ENCODE measurements around the gene DNAH12. TPM values are rescaled to one million over a fixed set of nuclear protein-coding genes. Genes with fewer than 3 reads are reported as not detected.

The DNAH12 gene
- polyA plus RNA-seq, 1 of the 3 experiments (the other 2 are of a cell fraction): 0.03 TPM

- TF ChIP-seq TAF1 (IDR thresholded peaks at IDR 0.05; ENCODE audit: borderline replicate concordance, low read depth, low read length): no peak
- TF ChIP-seq EP300 (IDR thresholded peaks at IDR 0.05; ENCODE audit: borderline replicate concordance in 1 of 2, low read depth in 1 of 2, low read length in 1 of 2): no peak
- TF ChIP-seq TEAD4 (IDR thresholded peaks at IDR 0.05; ENCODE audit: borderline replicate concordance, insufficient read depth): no peak
- TF ChIP-seq GATA2 (CRISPR knock-in tag; IDR thresholded peaks at IDR 0.05): no peak
- TF ChIP-seq YY1 (IDR thresholded peaks at IDR 0.05; ENCODE audit: low read depth): no peak
- TF ChIP-seq RFX5 (IDR thresholded peaks at IDR 0.05; ENCODE audit: low read length): no peak
- TF ChIP-seq RXRA (IDR thresholded peaks at IDR 0.05; ENCODE audit: borderline replicate concordance, low read depth): no peak
- TF ChIP-seq FOSL2 (IDR thresholded peaks at IDR 0.05; ENCODE audit: borderline replicate concordance, low read depth): no peak
- TF ChIP-seq SMC3 (IDR thresholded peaks at IDR 0.05; ENCODE audit: low read depth, low read length): no peak
- TF ChIP-seq PBX3 (IDR thresholded peaks at IDR 0.05): no peak
- TF ChIP-seq USF1 (IDR thresholded peaks at IDR 0.05; ENCODE audit: borderline replicate concordance, low read depth): no peak
- no peak for TF ChIP-seq SIN3A (IDR thresholded peaks at IDR 0.05; ENCODE audit: borderline replicate concordance, low read depth, low read length)
- TF ChIP-seq GABPA (IDR thresholded peaks at IDR 0.05; ENCODE audit: low read depth): no peak
- TF ChIP-seq TCF12 (IDR thresholded peaks at IDR 0.05): no peak
- no peak for TF ChIP-seq NRF1 (IDR thresholded peaks at IDR 0.05; ENCODE audit: low read depth, low read length)
- TF ChIP-seq ELF1 (IDR thresholded peaks at IDR 0.05): no peak
- Histone ChIP-seq H2AFZ (ENCODE audit: low read depth) (no peak overlapping the region), H3K27ac (ENCODE audit: low read depth in 2 of 2, low read length in 1 of 2) (peak overlapping the region in 1 of 2 experiments; percentile 26; a peak in 1 of 4 replicates), H3F3A (replicated peaks; ENCODE audit: insufficient read depth) (peaks cover 78% of the 10 kb centered on the region), H3K9me2 (no peaks in the 10 kb centered on the region), H3K4me3 (ENCODE audit: low read depth in 2 of 2, low read length in 1 of 2) (no peak overlapping the region), H3K4me2 (no peak overlapping the region), H3K36me3 (replicated peaks in 1 of 2; ENCODE audit: control insufficient read depth in 1 of 2, insufficient read depth in 2 of 2, low read length in 1 of 2) (peaks cover 40 to 92% of the 10 kb centered on the region in 2 experiments), H4K20me1 (ENCODE audit: insufficient read depth) (peaks cover 93% of the 10 kb centered on the region), H3K4me1 (ENCODE audit: control insufficient read depth in 1 of 2, insufficient read depth in 2 of 2, low read depth in 1 of 2, low read length in 1 of 2) (peaks cover 0 to 5% of the 10 kb centered on the region in 2 experiments; a peak in 1 of 4 replicates), H3K9me3 (no peaks in the 10 kb centered on the region), H3K79me2 (ENCODE audit: insufficient read depth) (peaks cover 100% of the 10 kb centered on the region), H3K9ac (no peak overlapping the region), H3K27me3 (ENCODE audit: insufficient read depth) (no peaks in the 10 kb centered on the region)
- WGBS (ENCODE audit: low lambda C conversion rate): 87% methylated on average over 3 of the region's 3 CpGs
- POLR2A ChIA-PET: no interaction called here
- DNase-seq: no peak
- CTCF ChIA-PET: interaction anchor here (1.6 kb wide), 1 partner anchor 10 kb away, joined by 3 read pairs; no protein-coding TSS in a partner anchor
Measured at GRCh38 chr3:57575966-57576626, 32.0 kb upstream of the DNAH12 start.

GRCh38 chr3:57572096-57572495 lies 28.0 kb upstream of the DNAH12 start:
- Histone ChIP-seq H3K9me2 (no peaks in the 10 kb centered on the region), H3F3A (replicated peaks; ENCODE audit: insufficient read depth) (peaks cover 88% of the 10 kb centered on the region), H3K4me3 (ENCODE audit: low read depth in 2 of 2, low read length in 1 of 2) (no peak overlapping the region), H3K4me2 (no peak overlapping the region), H3K36me3 (replicated peaks in 1 of 2; ENCODE audit: control insufficient read depth in 1 of 2, insufficient read depth in 2 of 2, low read length in 1 of 2) (peaks cover 44 to 85% of the 10 kb centered on the region in 2 experiments), H2AFZ (ENCODE audit: low read depth) (no peak overlapping the region), H3K27ac (ENCODE audit: low read depth in 2 of 2, low read length in 1 of 2) (no peak overlapping the region), H3K9me3 (no peaks in the 10 kb centered on the region), H3K27me3 (ENCODE audit: insufficient read depth) (no peaks in the 10 kb centered on the region), H3K9ac (no peak overlapping the region), H3K79me2 (ENCODE audit: insufficient read depth) (peaks cover 87% of the 10 kb centered on the region), H4K20me1 (ENCODE audit: insufficient read depth) (peaks cover 58% of the 10 kb centered on the region), H3K4me1 (ENCODE audit: control insufficient read depth in 1 of 2, insufficient read depth in 2 of 2, low read depth in 1 of 2, low read length in 1 of 2) (peaks cover 0 to 5% of the 10 kb centered on the region in 2 experiments; a peak in 1 of 4 replicates)
- TF ChIP-seq RFX5 (IDR thresholded peaks at IDR 0.05; ENCODE audit: low read length): no peak
- no peak for TF ChIP-seq SIN3A (IDR thresholded peaks at IDR 0.05; ENCODE audit: borderline replicate concordance, low read depth, low read length)
- no peak for TF ChIP-seq GABPA (IDR thresholded peaks at IDR 0.05; ENCODE audit: low read depth)
- TF ChIP-seq RAD21 (IDR thresholded peaks at IDR 0.05; ENCODE audit: low read length): no peak
- TF ChIP-seq SMC3 (IDR thresholded peaks at IDR 0.05; ENCODE audit: low read depth, low read length): no peak
- TF ChIP-seq USF1 (IDR thresholded peaks at IDR 0.05; ENCODE audit: borderline replicate concordance, low read depth): no peak
- no peak for TF ChIP-seq JUND (IDR thresholded peaks at IDR 0.05)
- no peak for TF ChIP-seq FOSL2 (IDR thresholded peaks at IDR 0.05; ENCODE audit: borderline replicate concordance, low read depth)
- TF ChIP-seq NRF1 (IDR thresholded peaks at IDR 0.05; ENCODE audit: low read depth, low read length): no peak
- TF ChIP-seq IRF3 (IDR thresholded peaks at IDR 0.05; ENCODE audit: low read depth, low read length): no peak
- TF ChIP-seq YY1 (IDR thresholded peaks at IDR 0.05; ENCODE audit: low read depth): no peak
- 82% methylated on average over 3 of the region's 3 CpGs for WGBS (ENCODE audit: low lambda C conversion rate)
- ChIA-PET CTCF (no interaction called here), POLR2A (no interaction called here)
- no peak for DNase-seq
